Activated CD4-positive, alpha-beta T cell treated with anti-CD3 and anti-CD28 coated beads, Interleukin-2, amount 50 U/mL, for 1 hour (primary cell): ENCODE results near the gene CNNM4.

ENCODE experiments used
- DNase-seq: peaks from one replicate; pipeline ENCODE4 v3.0.0-alpha.2; 2020

The CNNM4 gene

DNA sequence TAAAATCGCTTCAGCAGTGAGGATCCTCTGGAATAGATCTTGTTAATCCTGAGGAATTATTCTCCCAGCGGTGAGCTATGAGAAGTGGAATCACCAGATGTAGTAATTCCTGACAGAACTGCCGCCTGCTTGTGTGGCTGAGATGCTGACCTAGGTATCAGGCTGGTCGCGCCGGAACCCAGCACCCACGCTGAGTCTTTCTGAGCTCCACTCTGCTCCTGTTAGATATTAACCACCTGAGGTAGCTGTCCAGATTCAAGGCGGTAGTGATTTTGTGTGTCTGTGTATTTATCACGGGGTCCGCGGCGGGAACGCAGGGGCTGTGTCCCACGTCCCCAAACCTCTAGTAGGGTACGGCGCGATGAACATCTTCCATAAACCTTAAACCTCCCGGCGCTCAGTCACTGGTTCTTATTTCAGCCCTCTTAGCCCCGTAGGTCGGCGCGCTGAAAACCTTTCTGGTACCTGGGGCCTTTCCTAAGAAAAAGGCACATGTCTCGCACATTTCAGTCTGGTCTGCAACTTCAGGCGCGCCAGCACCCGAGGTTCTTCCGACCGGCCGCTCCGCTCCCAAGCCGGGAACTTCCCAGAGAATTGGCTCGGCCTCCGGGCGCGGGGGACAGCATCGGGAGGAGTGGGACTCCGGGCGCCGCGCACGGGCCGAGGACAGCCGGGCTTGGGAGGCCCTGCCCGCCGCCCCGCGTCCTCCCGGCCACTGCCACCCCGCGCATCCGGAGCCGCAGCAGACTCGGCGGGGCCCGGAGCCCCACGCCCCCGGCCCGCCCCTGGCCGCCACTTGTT, 54.8 kb downstream of the CNNM4 start:
- no peak for DNase-seq

DNA sequence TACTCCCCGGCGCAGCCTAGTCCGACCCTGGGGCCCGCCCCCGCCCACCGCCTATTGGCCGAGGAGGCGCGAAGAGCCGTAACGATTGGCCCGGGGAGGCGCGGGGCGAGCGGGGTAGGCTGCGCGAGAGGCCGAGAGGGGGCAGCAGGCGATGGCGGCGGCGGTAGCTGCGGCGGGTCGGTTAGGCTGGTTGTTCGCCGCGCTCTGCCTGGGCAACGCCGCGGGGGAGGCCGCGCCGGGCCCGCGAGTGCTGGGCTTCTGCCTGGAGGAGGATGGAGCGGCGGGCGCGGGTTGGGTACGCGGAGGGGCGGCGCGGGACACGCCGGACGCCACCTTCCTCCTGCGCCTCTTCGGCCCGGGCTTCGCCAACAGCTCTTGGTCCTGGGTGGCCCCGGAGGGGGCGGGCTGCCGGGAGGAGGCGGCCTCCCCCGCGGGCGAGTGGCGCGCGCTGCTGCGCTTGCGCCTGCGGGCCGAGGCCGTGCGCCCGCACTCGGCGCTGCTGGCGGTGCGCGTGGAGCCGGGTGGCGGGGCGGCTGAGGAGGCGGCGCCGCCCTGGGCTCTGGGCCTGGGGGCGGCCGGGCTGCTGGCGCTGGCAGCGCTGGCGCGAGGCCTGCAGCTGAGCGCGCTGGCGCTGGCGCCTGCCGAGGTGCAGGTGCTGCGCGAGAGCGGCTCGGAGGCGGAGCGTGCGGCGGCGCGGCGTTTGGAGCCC, 55.6 kb downstream of the CNNM4 start, which contains the start of gene CNNM3:
Gene CNNM3, plus strand, starts transcription at position 142 of the 709 bp plus-strand sequence. Its CDS starts 10 bp downstream, at position 152.
- DNase-seq: peak; percentile 95

DNA sequence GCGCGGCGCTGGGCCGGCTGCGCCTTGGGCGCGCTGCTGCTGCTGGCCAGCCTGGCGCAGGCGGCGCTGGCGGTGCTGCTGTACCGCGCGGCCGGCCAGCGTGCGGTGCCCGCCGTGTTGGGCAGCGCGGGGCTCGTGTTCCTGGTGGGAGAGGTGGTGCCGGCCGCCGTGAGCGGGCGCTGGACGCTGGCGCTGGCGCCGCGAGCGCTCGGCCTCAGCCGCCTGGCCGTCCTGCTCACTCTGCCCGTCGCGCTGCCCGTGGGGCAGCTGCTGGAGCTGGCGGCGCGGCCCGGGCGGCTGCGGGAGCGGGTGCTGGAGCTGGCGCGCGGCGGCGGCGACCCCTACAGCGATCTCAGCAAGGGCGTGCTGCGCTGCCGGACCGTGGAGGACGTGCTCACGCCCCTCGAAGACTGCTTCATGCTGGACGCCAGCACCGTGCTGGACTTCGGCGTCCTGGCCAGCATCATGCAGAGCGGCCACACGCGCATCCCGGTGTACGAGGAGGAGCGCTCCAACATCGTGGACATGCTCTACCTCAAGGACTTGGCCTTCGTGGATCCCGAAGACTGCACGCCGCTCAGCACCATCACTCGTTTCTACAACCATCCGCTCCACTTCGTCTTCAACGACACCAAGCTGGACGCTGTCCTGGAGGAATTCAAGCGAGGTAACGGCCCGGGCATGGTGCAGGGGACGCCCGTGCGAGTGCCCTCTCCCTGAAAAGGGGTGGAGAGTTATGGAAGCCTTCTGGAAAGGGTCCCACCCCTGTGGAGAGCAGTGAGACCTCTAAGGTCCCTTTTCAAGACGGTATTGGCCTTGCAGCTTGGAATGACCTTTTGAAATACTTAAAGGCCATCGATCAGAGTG, 56.4 kb downstream of the CNNM4 start:
- no peak for DNase-seq

GRCh38 chr2:96817882-96818281, 57.2 kb downstream of the CNNM4 start:
- DNase-seq: no peak

- DNase-seq: no peak
Measured at GRCh38 chr2:96819128-96819875, 58.6 kb downstream of the CNNM4 start.

DNA sequence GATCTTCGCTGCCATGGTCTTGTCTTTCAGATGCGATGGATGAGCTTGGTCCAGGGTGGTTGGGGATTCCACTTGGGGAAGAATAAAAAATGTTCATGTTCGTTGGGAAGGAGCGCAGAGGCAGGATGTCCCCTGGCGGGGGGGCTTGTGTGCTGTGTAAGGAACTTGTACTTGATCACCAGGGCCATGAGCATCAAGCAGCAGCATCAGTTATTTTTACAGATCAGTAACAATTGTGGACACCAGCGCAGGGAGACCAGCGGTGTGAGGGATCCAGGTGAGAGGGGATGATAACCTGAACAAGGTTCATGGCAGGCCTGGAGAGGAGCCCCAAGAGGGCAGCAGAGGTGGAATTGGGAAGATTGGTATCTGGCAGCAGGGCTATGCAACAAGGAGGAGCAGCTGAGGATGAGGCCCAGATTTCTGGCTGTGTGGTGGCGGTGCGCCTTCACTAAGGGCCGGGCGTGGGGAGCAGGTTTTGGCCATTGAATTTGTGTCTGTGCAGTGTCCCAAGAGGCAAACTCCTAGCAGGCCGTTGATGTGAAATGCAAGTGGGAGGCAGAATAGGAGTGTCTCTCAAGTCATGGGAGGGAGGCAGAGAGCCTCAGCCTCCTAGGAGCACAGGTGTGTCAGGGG, 59.3 kb downstream of the CNNM4 start:
- no peak for DNase-seq

GRCh38 chr2:96821113-96821675, 60.5 kb downstream of the CNNM4 start:
- DNase-seq: no peak

DNA sequence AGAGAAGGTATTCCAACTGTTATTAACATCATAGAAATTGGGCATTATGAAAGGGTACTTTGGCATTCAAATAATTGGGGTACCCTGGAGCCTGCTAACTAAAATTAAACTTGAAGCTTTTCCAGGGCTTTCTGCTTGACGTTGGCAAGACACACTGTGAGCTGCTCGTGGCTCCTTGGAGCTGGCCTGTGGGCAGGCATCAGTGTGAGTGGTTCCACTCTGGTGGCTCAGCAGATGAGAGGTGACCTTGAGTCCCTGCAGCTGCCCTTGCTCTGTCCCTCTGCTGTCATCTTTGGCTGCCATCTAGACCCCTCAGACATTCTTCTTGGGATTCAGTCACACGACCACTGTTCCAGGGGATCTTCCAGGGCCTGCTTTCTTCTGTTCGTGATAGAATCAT, 62.1 kb downstream of the CNNM4 start:
- DNase-seq: no peak

GRCh38 chr2:96823198-96823597, 62.5 kb downstream of the CNNM4 start:
- no peak for DNase-seq

- DNase-seq: no peak
Measured at GRCh38 chr2:96824079-96824870, 63.6 kb downstream of the CNNM4 start.

DNA sequence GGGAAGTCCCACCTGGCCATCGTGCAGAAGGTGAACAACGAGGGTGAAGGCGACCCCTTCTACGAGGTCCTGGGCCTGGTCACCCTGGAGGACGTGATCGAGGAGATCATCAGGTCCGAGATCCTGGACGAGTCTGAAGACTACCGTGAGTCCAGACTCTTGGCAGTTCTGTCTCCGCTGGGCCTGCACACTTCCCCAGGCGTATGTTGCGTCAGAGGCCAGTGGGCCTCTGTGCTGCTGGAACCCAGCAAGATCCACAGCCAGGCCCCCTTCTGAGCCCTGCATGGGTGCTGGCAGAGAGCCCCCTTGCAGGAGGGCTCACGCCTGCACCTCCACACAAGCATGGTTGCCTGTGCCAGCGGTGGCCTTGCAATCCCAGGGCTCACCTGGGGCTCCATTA, 64.4 kb downstream of the CNNM4 start:
- DNase-seq: no peak

GRCh38 chr2:96826546-96827278, 66.0 kb downstream of the CNNM4 start:
- DNase-seq: no peak

- DNase-seq: no peak
Measured at GRCh38 chr2:96828436-96828835, 67.7 kb downstream of the CNNM4 start.

DNA sequence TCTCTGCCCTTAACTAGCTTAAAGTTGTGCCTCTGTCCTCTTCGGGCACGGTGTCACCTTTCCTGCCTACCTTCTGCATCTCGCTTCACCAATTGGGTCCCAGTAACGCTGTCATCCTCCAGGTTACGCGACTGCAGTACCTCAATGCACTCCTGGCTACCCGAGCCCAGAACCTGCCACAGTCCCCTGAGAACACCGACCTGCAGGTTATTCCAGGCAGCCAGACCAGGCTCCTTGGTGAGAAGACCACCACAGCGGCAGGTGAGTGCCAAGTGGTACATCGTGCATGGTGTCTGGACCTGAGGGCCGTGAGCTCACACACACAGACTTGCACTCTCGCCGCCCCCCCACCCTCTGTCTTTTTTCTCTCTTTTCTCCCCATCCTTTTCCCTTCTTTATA, 68.2 kb downstream of the CNNM4 start:
- DNase-seq: no peak

DNA sequence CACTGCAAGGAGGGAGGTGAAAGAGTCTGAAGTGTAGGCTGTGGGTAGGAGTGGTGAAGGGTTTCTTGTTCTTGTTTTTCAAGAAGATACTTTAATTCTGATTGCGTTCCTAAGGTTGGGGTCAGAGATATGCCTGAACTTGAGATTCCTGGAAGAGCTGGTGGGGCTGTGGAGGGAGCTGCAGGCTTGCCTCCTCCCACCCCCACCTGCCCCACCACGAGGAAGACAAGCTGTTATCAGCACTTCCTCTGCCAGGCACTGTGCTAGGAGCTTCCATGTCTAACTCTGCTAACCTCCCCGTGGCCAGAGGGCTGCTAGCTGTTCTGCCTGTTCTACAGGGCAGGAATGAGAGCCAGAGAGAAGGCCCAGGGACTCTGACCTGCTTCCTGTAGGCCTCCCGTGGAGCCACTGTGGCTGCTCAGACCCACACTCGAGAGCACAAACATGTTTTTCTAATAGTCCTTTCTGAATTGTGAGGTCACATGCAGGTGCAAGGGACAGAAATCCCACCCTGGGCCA, 69.4 kb downstream of the CNNM4 start:
- DNase-seq: no peak

GRCh38 chr2:96831679-96832078, 71.0 kb downstream of the CNNM4 start:
- DNase-seq: no peak

GRCh38 chr2:96832408-96832753, 71.7 kb downstream of the CNNM4 start:
- DNase-seq: no peak

DNA sequence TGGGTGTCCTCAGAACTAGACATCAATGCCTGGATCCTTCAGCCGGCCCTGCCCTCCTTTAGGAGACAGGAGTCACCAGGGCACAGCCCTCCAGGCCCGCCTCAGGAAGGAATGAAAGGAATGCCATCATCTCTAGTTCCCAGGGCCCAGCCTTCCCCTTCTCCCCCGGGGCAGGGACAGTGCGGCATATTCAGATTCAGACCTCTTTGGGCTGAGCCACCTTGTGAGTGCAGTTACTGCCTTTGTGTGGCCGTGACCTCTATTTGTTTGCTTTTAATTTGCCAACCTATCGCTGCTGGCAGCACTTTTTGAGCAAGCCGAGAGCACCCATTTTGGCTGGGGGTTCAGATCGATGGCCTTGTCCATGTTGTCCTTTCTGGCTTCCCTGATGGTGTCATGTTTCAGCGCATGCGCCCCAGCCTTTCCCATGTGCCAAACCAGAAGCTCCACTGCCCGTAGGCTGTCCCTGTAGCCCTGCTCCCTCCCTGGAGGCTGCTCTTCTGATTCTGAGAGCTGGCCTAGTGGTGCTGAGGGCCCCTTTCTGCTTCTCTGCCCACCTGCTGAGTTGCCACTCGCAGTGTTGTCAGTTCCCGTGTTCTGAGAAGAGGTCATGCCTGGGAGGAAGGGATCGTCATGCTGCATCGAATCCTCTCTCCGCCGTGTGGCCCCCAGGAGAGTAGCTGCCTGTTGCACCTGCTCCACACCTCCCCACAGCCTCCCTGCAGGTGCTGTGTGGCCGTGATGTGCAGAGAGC, 72.2 kb downstream of the CNNM4 start:
- DNase-seq: no peak

- DNase-seq: no peak
Measured at GRCh38 chr2:96835830-96836229, 75.1 kb downstream of the CNNM4 start.
